CD14-positive monocyte (primary cell): ENCODE measurements around the gene ARL15. TPM values are rescaled to one million over a fixed set of nuclear protein-coding genes. Genes with fewer than 3 reads are reported as not detected.

Experiments used
- DNase-seq, 3 donors: peaks; one replicate each; pipeline ENCODE4 v3.0.0-alpha.2; 2011 to 2022
- H2AFZ ChIP-seq: 2 replicates; pipeline ENCODE4 v1.6.0; 2012; ENCODE audit warnings: mild to moderate bottlenecking, low read depth, low read length, inconsistent platforms; ENCODE audit not compliant: insufficient read depth, poor library complexity, severe bottlenecking
- H3K27ac ChIP-seq, 2 donors: 1 replicate in 1 of 2; 2 replicates in 1 of 2; pipeline ENCODE4 v1.5.1; 2012 to 2013; ENCODE audit warnings: low read length in 2 of 2, control low read depth in 1 of 2, inconsistent platforms in 1 of 2, low read depth in 1 of 2, mild to moderate bottlenecking in 1 of 2
- H3K27me3 ChIP-seq, 2 donors: one replicate each; pipeline versions ENCODE4 v1.6.0 to v1.6.1; 2011 to 2013; ENCODE audit warnings: low read length in 2 of 2; ENCODE audit not compliant: control insufficient read depth in 2 of 2, insufficient read depth in 2 of 2
- H3K36me3 ChIP-seq, 2 donors: replicated peaks in 1 of 2; 1 replicate in 1 of 2; 2 replicates in 1 of 2; pipeline versions ENCODE4 v1.5.1 to v1.6.1; 2012 to 2013; ENCODE audit warnings: low read length in 2 of 2, control low read depth in 1 of 2, inconsistent platforms in 1 of 2, mild to moderate bottlenecking in 1 of 2; ENCODE audit not compliant: insufficient read depth in 2 of 2, control insufficient read depth in 1 of 2
- H3K4me1 ChIP-seq, 2 donors: 1 replicate in 1 of 2; 2 replicates in 1 of 2; pipeline versions ENCODE4 v1.5.1 to v1.6.1; 2012 to 2013; ENCODE audit warnings: low read length in 2 of 2, control low read depth in 1 of 2, inconsistent platforms in 1 of 2, mild to moderate bottlenecking in 1 of 2, moderate library complexity in 1 of 2; ENCODE audit not compliant: insufficient read depth in 2 of 2, control insufficient read depth in 1 of 2
- H3K4me2 ChIP-seq: replicated peaks from 2 replicates; pipeline ENCODE3; 2012; ENCODE audit warnings: low read length, moderate library complexity, mild to moderate bottlenecking; ENCODE audit not compliant: poor library complexity, severe bottlenecking; ENCODE audit errors: extremely low read depth
- H3K4me3 ChIP-seq, 3 experiments: fragments of 200-600 bp in 1 of 3; sonication (generic) in 1 of 3; replicated peaks in 1 of 3; 1 replicate in 2 of 3; 2 replicates in 1 of 3; pipeline ENCODE4 v1.5.1; 2011 to 2013; ENCODE audit warnings: low read length in 3 of 3, mild to moderate bottlenecking in 3 of 3, control low read depth in 2 of 3, low read depth in 2 of 3, inconsistent platforms in 1 of 3, moderate library complexity in 1 of 3
- H3K79me2 ChIP-seq: 2 replicates; pipeline ENCODE4 v1.6.0; 2012; ENCODE audit warnings: mild to moderate bottlenecking, control low read depth, inconsistent platforms, low read length, moderate library complexity; ENCODE audit not compliant: insufficient read depth
- H3K9ac ChIP-seq: 2 replicates; pipeline ENCODE4 v1.6.0; 2017; ENCODE audit warnings: low read length, mild to moderate bottlenecking; ENCODE audit not compliant: insufficient read depth, poor library complexity, severe bottlenecking
- H3K9me3 ChIP-seq, 2 donors: replicated peaks in 1 of 2; 1 replicate in 1 of 2; 2 replicates in 1 of 2; pipeline versions ENCODE4 v1.5.1 to v1.6.1; 2012 to 2013; ENCODE audit warnings: low read length in 2 of 2, control low read depth in 1 of 2; ENCODE audit not compliant: control insufficient read depth in 1 of 2, insufficient read depth in 1 of 2
- H4K20me1 ChIP-seq: 2 replicates; pipeline ENCODE4 v1.6.0; 2012; ENCODE audit warnings: mild to moderate bottlenecking, low read length, control low read depth, moderate library complexity; ENCODE audit not compliant: insufficient read depth
- H3K27ac Mint-ChIP-seq, 7 donors: one replicate each; pipeline ENCODE4 v1.8.0; 2020; ENCODE audit warnings: mild to moderate bottlenecking in 7 of 7, mixed read lengths in 7 of 7, moderate library complexity in 6 of 7, inconsistent platforms in 2 of 7
- H3K27me3 Mint-ChIP-seq, 3 donors: one replicate each; pipeline ENCODE4 v1.8.0; 2021 to 2022; ENCODE audit warnings: low read depth in 3 of 3, mild to moderate bottlenecking in 3 of 3, mixed read lengths in 3 of 3, moderate library complexity in 3 of 3, inconsistent platforms in 1 of 3
- H3K36me3 Mint-ChIP-seq, 2 donors: one replicate each; pipeline ENCODE4 v1.8.0; 2020; ENCODE audit warnings: mixed read lengths in 2 of 2, inconsistent platforms in 1 of 2, mild to moderate bottlenecking in 1 of 2
- H3K4me1 Mint-ChIP-seq: one replicate; pipeline ENCODE4 v1.8.0; 2020; ENCODE audit warnings: mild to moderate bottlenecking, mixed read lengths
- H3K4me3 Mint-ChIP-seq, 2 donors: one replicate each; pipeline ENCODE4 v1.8.0; 2020; ENCODE audit warnings: mild to moderate bottlenecking in 2 of 2, mixed read lengths in 2 of 2, moderate library complexity in 1 of 2
- H3K9me3 Mint-ChIP-seq, 7 donors: one replicate each; pipeline ENCODE4 v1.8.0; 2020 to 2022; ENCODE audit warnings: mixed read lengths in 7 of 7, mild to moderate bottlenecking in 6 of 7, moderate library complexity in 6 of 7, inconsistent platforms in 2 of 7
- CTCF ChIP-seq: fragments of 200-600 bp; IDR thresholded peaks from one replicate; pipeline ENCODE4 v1.8.0; 2022; ENCODE audit warnings: antibody characterized with exemption, mild to moderate bottlenecking
- WGBS: methylation state at CpG from one replicate; pipeline ENCODE4 v1.1.5; 2013; ENCODE audit warnings: missing lambda C conversion rate; ENCODE audit not compliant: insufficient coverage; 5-methylcytosine and 5-hydroxymethylcytosine counted together
- intact Hi-C, 2 donors: fragments of 100-400 bp; cut with micrococcal nuclease; formaldehyde crosslinking; loops; one replicate each; pipeline versions ENCODE4 v1.15.0 to v1.15.1; 2023
- polyA plus RNA-seq, 3 donors: library from polyadenylated mRNA; depleted of rRNA in 1 of 3; unstranded in 2 of 3; stranded (reverse) in 1 of 3; fragments of 300-500 nt in 2 of 3; fragments of >200 nt in 1 of 3; fragmentation: Illumina TruSeq in 2 of 3; gene quantifications; 1 replicate in 2 of 3; 2 replicates in 1 of 3; pipeline ENCODE4 v1.2.3, GENCODE V29; 2012 to 2021

The ARL15 gene
- polyA plus RNA-seq, 3 donors = 10.5 to 27.6 (median 18.0) TPM

GRCh38 chr5:54049963-54050362 is 260.4 kb downstream of the ARL15 start:
- Histone ChIP-seq H4K20me1 (no peaks in the 10 kb centered on the region), H3K4me2 (no peak overlapping the region), H2AFZ (no peak overlapping the region), H3K9ac (no peak overlapping the region), H3K79me2 (no peaks in the 10 kb centered on the region), H3K9me3 (no peaks in the 10 kb centered on the region), H3K27ac (no peak overlapping the region), H3K4me1 (no peaks in the 10 kb centered on the region), H3K36me3 (no peaks in the 10 kb centered on the region), H3K4me3 (no peak overlapping the region), H3K27me3 (no peaks in the 10 kb centered on the region)
- DNase-seq = no peak
- no CpG with 5 or more reads among the region's 2 CpGs for WGBS
- H3K4me1 Mint-ChIP-seq = no peaks in the 10 kb centered on the region
- H3K4me3 Mint-ChIP-seq = no peak overlapping the region
- peaks cover 4 to 7% of the 10 kb centered on the region in 2 donors for H3K36me3 Mint-ChIP-seq
- TF ChIP-seq CTCF = no peak
- H3K9me3 Mint-ChIP-seq = peaks cover 0 to 4% (median 0%) of the 10 kb centered on the region in 7 donors
- intact Hi-C loops = no loop called here
- H3K27ac Mint-ChIP-seq = no peak overlapping the region
- peaks cover 0 to 1% (median 0%) of the 10 kb centered on the region in 3 donors for H3K27me3 Mint-ChIP-seq

DNA sequence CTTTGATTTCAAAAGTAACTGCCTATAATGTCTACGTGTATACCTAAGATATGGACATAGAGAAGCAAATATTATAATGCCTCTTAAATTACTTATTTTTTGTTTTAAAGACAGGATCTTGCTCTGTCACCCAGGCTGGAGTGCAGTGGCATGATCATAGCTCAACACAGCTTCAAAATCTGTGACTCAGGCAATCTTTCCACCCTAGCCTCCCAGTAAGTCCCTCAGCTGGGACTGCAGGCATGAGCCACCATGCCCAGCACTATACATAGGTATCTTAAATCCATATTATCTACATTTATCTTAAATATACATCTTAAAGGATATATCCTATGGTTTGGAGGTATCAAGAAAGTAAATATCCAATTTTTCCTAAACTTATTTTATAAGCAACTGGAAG is 261.2 kb downstream of the ARL15 start:
- Histone ChIP-seq H3K4me2 (no peak overlapping the region), H3K27me3 (no peaks in the 10 kb centered on the region), H3K79me2 (no peaks in the 10 kb centered on the region), H3K9me3 (no peaks in the 10 kb centered on the region), H3K4me1 (no peaks in the 10 kb centered on the region), H2AFZ (no peak overlapping the region), H3K4me3 (no peak overlapping the region), H3K36me3 (no peaks in the 10 kb centered on the region), H4K20me1 (no peaks in the 10 kb centered on the region), H3K9ac (no peak overlapping the region), H3K27ac (no peak overlapping the region)
- H3K9me3 Mint-ChIP-seq = peaks cover 0 to 3% (median 0%) of the 10 kb centered on the region in 7 donors
- H3K27me3 Mint-ChIP-seq = peaks cover 0 to 1% (median 0%) of the 10 kb centered on the region in 3 donors
- no peak overlapping the region for H3K27ac Mint-ChIP-seq
- no peak for DNase-seq
- WGBS = no CpG with 5 or more reads among the region's 1 CpG
- TF ChIP-seq CTCF = no peak
- intact Hi-C loops = no loop called here
- H3K4me3 Mint-ChIP-seq = no peak overlapping the region
- no peaks in the 10 kb centered on the region for H3K4me1 Mint-ChIP-seq
- peaks cover 4% of the 10 kb centered on the region in 2 donors for H3K36me3 Mint-ChIP-seq
